GM19324 (cell line): Measurements from ENCODE around the gene PLIN5.

ENCODE experiments used
- ATAC-seq: cut with Tn5 transposase; IDR thresholded peaks from one replicate; pipeline ENCODE4 v1.9.1; 2021; ENCODE audit warnings: mild to moderate bottlenecking, moderate library complexity; ENCODE audit not compliant: unreplicated experiment, low FRiP score

PLIN5 gene

DNA sequence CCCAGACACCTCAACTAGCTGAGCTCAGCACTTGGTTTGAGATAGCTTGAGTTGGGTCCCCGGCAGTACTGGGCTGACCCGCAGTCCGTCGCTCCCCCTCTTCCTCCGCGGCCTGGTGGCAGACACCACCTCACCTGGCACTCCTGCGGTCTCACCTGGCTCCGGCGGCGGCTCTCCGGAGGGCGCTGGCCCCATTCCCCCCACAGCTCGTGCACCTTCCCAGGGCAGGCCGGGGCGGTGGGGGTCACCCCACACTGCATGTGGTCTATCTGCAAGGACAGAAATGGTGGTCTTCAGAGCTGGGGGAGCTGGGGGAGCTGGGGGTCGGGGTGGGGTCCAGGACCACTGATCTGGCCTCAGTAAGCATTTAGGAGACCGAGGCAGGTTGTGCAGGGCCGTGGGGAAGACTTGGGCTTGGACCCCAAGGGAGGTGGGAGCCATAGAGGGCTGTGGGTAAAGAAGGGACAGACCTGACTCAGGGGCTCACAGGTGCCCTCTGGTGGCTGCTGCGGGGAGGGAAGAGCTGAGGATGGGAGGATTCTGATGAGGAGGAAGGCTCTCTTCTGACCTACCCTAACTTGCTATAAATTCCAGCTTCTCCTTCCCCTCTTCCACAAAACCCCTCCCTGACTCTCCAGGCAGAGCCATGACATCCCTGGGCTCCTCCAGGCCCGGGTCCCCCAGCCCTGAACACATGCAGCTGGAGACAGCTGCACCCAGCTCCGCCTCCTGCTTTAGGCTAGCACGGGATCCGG is 10.0 kb downstream of the PLIN5 start:
- no peak for ATAC-seq

DNA sequence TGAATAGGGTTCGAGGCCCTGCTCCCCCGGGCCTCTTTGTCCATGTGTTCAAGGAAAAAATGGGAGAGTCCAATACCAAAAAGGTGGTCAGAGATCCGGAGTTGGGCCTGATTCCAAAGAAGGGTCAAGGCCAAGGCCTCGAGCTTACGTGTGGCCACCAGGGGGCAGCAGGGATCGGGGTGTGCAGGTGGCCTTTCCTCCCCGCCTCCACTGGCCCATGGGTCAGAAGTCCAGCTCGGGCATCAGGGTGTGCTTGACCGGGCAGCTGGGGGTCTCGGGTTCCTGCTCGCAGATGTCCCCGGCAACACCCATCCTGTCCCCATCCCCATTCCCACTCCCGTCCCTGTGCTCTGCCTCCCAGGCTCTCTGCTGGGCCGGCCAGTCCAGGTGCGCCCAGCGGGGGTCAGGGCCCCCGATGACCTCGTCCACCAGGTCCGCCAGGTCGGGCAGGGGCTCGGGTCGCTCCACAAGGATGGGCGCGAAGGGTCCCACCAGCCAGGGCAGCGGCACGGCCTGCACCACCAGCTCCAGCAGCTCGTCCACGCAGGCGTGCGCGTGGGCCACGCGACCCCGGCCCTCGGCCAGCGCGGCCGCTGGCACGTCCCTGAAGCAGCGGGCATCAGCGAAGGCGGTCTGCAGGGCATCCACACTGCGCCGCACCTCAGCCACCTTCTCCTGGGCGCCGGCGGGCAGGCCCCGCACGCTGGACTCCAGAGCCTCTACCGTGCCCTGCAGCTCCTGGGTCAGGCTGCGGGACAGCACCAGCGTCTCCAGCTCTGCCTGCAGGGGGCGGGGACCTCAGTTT is 11.5 kb downstream of the PLIN5 start:
- ATAC-seq: no peak

GRCh38 chr19:4522291-4523002 is 12.6 kb downstream of the PLIN5 start:
- ATAC-seq: no peak

GRCh38 chr19:4521888-4522242 is 13.2 kb downstream of the PLIN5 start:
- ATAC-seq: no peak

- no peak for ATAC-seq
Measured at GRCh38 chr19:4521170-4521887, 13.7 kb downstream of the PLIN5 start.

GRCh38 chr19:4519521-4520277 is 15.3 kb downstream of the PLIN5 start:
- no peak for ATAC-seq

DNA sequence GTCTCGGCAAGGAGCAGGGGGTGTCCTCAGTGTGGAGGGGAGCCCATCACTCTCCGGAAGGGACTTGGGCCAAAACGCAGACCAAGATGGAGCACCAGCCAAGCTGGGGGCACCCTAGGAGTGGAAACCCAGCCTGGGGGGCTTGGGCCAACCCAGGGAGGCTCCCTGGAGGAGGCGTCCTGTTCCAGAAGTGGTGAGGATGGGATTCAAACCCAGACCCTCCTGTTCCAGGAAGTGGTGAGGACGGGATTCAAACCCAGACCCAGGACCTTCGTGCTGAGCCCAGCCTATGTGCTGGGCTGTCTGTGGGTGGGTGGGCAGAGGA is 15.9 kb downstream of the PLIN5 start:
- no peak for ATAC-seq

- no peak for ATAC-seq
Measured at GRCh38 chr19:4518345-4519171, 16.5 kb downstream of the PLIN5 start, which contains the start of gene PLIN4. TSS of gene PLIN4 (minus strand) at chr19:4518486. CDS start at chr19:4518272, 214 bp downstream.

DNA sequence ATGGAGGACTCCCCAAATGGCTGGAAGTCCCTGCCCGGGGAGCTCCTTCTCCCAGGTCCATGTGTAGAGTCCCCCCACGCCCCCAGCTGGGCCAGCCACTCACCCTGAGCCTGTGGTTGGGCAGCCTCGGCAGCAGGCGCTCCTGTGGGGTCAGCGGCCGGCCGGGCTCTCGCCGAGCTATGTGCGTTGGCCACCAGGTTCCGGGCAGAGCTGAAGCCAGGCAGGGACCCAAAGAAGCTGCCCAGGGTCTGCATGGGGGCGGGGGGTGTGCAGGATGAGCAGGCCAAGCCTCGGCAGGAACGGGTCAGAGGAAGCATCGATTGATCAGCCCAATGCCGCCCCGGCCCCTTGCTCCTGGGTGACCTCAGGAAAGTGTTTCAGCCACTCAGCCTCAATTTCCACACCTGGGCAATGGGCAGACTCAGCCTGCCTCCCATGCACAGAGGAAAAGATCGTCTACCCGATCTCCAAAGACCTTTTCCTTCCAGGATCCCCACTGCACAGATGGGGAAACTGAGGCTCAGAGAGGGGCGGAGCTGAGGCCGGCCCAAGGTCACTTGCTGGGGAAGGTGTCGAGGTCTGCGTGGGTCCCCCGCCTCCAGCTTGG is 17.5 kb downstream of the PLIN5 start:
- ATAC-seq: no peak

DNA sequence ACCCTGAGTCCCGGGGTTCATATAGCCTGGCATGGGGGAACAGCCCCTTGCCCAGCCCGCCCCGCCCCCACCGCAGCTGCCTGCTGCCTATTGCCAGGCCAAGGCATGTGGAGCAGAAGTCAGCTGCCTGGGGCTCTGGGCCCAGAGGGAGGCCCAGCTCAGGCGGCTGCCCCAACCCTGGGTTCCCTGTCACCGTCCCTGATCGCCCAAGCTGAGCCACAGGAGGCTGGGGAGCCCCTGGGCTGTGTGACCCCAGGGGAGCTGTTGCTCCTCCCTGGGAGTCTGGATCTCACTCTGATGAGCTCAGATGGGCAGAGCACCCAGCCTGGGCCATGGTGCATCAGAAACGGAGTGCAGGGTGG is 18.1 kb downstream of the PLIN5 start:
- no peak for ATAC-seq

- no peak for ATAC-seq
Measured at GRCh38 chr19:4516199-4516938, 18.7 kb downstream of the PLIN5 start.

GRCh38 chr19:4515732-4516131 is 19.3 kb downstream of the PLIN5 start:
- ATAC-seq: no peak

GRCh38 chr19:4513248-4513647 is 21.8 kb downstream of the PLIN5 start:
- no peak for ATAC-seq

DNA sequence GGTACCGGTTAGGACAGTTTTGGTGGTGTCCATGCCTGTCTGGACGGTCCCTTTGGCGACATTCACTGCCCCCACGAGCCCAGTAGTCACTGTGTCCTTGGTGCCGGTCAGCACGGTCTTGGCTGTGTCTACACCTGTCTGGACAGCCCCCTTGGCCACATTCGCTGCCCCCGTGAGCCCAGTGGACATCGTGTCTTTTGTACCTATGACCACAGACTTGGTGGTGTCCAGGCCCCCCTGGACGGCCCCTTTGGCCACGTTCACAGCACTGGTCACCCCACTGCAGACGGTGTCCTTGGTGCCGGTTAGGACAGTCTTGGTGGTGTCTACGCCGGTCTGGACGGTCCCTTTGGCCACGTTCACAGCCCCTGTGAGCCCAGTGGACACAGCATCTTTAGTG is 23.0 kb downstream of the PLIN5 start:
- ATAC-seq: no peak

GRCh38 chr19:4511300-4512054 is 23.5 kb downstream of the PLIN5 start:
- no peak for ATAC-seq

- no peak for ATAC-seq
Measured at GRCh38 chr19:4510435-4511255, 24.4 kb downstream of the PLIN5 start.

DNA sequence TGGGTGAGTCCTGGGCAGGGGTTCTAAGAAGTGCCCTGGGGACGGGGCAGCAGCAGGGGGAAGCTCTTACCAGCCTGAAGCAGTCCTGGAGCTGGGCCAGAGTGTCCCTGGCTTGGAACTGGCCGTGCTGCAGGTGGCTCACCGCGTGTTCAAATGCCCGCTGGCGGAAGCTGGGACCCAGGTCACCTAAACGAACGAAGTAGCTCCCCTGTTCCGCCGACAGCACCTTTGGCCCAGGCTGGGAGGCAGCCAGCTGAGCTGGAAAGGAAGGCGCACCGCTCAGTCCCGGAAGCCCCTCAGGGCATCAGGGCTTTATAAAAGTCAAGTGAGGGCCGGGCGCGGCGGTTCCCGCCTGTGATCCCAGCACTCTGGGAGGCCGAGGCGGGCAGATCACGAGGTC is 26.3 kb downstream of the PLIN5 start:
- ATAC-seq: no peak
